Endothelial cell of umbilical vein (primary cell): ENCODE data around the gene BMPR1B.

Experiments
- MYC ChIP-seq: IDR thresholded peaks from one replicate; pipeline ENCODE4 v1.6.1; 2011; ENCODE audit warnings: mild to moderate bottlenecking, low read depth, low read length
- POLR2AphosphoS5 ChIP-seq: IDR thresholded peaks from 2 replicates; pipeline ENCODE4 v1.6.1; 2012; ENCODE audit warnings: low read depth, mild to moderate bottlenecking, control low read depth, low read length, moderate library complexity; ENCODE audit not compliant: insufficient read depth

GRCh38 chr4:95061220-95061619 lies 303.5 kb downstream of the BMPR1B start:
- TF ChIP-seq MYC (no peak), POLR2AphosphoS5 (no peak)
